Measurements from ENCODE around the gene SLIT3.

The SLIT3 gene

GRCh38 chr5:169299663-169300467 is 1.1 kb downstream of the SLIT3 start:
- DNase-seq (ENCODE audit: extremely low spot score, insufficient read length, low read depth) (no peak), FAIRE-seq (no peak)

- DNase-seq (ENCODE audit: extremely low spot score, insufficient read length, low read depth), result no peak
Measured at GRCh38 chr5:169299191-169299662, 1.7 kb downstream of the SLIT3 start.

GRCh38 chr5:169298193-169298592 is 2.7 kb downstream of the SLIT3 start:
- FAIRE-seq, result no peak
- DNase-seq (ENCODE audit: extremely low spot score, insufficient read length, low read depth), result no peak

More at GRCh38 chr5:169299191-169299662, 1.7 kb downstream of the SLIT3 start:
- no peak for FAIRE-seq

- FAIRE-seq, result no peak
- no peak for DNase-seq (ENCODE audit: extremely low spot score, insufficient read length, low read depth)
Measured at GRCh38 chr5:169296419-169297143, 4.4 kb downstream of the SLIT3 start.

GRCh38 chr5:169295306-169295705 is 5.6 kb downstream of the SLIT3 start:
- DNase-seq (ENCODE audit: extremely low spot score, insufficient read length, low read depth), result no peak
- no peak for FAIRE-seq

GRCh38 chr5:169294621-169295020 is 6.3 kb downstream of the SLIT3 start:
- FAIRE-seq, result no peak

GRCh38 chr5:169291877-169292276 is 9.1 kb downstream of the SLIT3 start:
- no peak for DNase-seq (ENCODE audit: extremely low spot score, insufficient read length, low read depth)
- no peak for FAIRE-seq

More at GRCh38 chr5:169294621-169295020, 6.3 kb downstream of the SLIT3 start:
- DNase-seq (ENCODE audit: extremely low spot score, insufficient read length, low read depth), result no peak

- no peak for FAIRE-seq
- DNase-seq (ENCODE audit: extremely low spot score, insufficient read length, low read depth), result no peak
Measured at GRCh38 chr5:169290895-169291294, 10.0 kb downstream of the SLIT3 start.

- DNase-seq (ENCODE audit: extremely low spot score, insufficient read length, low read depth) (no peak), FAIRE-seq (no peak)
Measured at GRCh38 chr5:169289520-169289919, 11.4 kb downstream of the SLIT3 start.

GRCh38 chr5:169288066-169288930 is 12.6 kb downstream of the SLIT3 start:
- FAIRE-seq (no peak), DNase-seq (ENCODE audit: extremely low spot score, insufficient read length, low read depth) (no peak)

- DNase-seq (ENCODE audit: extremely low spot score, insufficient read length, low read depth) (no peak), FAIRE-seq (no peak)
Measured at GRCh38 chr5:169287529-169287928, 13.4 kb downstream of the SLIT3 start.

GRCh38 chr5:169286572-169287300 is 14.2 kb downstream of the SLIT3 start:
- FAIRE-seq, result no peak
- no peak for DNase-seq (ENCODE audit: extremely low spot score, insufficient read length, low read depth)

GRCh38 chr5:169283887-169284286 is 17.1 kb downstream of the SLIT3 start:
- no peak for FAIRE-seq
- no peak for DNase-seq (ENCODE audit: extremely low spot score, insufficient read length, low read depth)

GRCh38 chr5:169281625-169282024 is 19.3 kb downstream of the SLIT3 start:
- DNase-seq (ENCODE audit: extremely low spot score, insufficient read length, low read depth) (no peak), FAIRE-seq (no peak)

GRCh38 chr5:169280696-169281095 is 20.2 kb downstream of the SLIT3 start:
- FAIRE-seq, result no peak
- DNase-seq (ENCODE audit: extremely low spot score, insufficient read length, low read depth), result no peak

- FAIRE-seq (no peak), DNase-seq (ENCODE audit: extremely low spot score, insufficient read length, low read depth) (no peak)
Measured at GRCh38 chr5:169280286-169280685, 20.7 kb downstream of the SLIT3 start.

- FAIRE-seq, result no peak
- DNase-seq (ENCODE audit: extremely low spot score, insufficient read length, low read depth), result no peak
Measured at GRCh38 chr5:169279125-169279524, 21.8 kb downstream of the SLIT3 start.

- FAIRE-seq, result no peak
Measured at GRCh38 chr5:169273881-169274280, 27.1 kb downstream of the SLIT3 start.

GRCh38 chr5:169273451-169273850 is 27.5 kb downstream of the SLIT3 start:
- DNase-seq (ENCODE audit: extremely low spot score, insufficient read length, low read depth) (no peak), FAIRE-seq (no peak)

More at GRCh38 chr5:169273881-169274280, 27.1 kb downstream of the SLIT3 start:
- DNase-seq (ENCODE audit: extremely low spot score, insufficient read length, low read depth), result no peak

Measured in GM18507 (cell line).